Sigmoid colon (tissue), 4 donors: ENCODE results near the gene ROPN1B.
"Not testable (repeated sequence)": the region's sequence is repeated elsewhere in the genome, so short reads cannot be mapped to it uniquely, and the experiment has no call there.

ENCODE experiments used
- EP300 ChIP-seq, 4 donors: sonication (generic); formaldehyde crosslinking; IDR thresholded peaks; one replicate each; pipeline ENCODE4 v1.6.1; 2017; ENCODE audit warnings: antibody characterized with exemption in 4 of 4
- POLR2AphosphoS5 ChIP-seq, 4 donors: sonication (generic); formaldehyde crosslinking; IDR thresholded peaks; one replicate each; pipeline ENCODE4 v1.6.1; 2017; ENCODE audit warnings: antibody characterized with exemption in 4 of 4
- TF ChIP-seq, protein P1 (sequence below), 4 experiments: fragments of 450-650 bp in 3 of 4; fragments of 200-600 bp in 1 of 4; IDR thresholded peaks; one replicate each; pipeline ENCODE4 v1.5.1; 2016 to 2019; ENCODE audit warnings: antibody characterized with exemption in 4 of 4, mild to moderate bottlenecking in 3 of 4, moderate library complexity in 2 of 4

DNA sequence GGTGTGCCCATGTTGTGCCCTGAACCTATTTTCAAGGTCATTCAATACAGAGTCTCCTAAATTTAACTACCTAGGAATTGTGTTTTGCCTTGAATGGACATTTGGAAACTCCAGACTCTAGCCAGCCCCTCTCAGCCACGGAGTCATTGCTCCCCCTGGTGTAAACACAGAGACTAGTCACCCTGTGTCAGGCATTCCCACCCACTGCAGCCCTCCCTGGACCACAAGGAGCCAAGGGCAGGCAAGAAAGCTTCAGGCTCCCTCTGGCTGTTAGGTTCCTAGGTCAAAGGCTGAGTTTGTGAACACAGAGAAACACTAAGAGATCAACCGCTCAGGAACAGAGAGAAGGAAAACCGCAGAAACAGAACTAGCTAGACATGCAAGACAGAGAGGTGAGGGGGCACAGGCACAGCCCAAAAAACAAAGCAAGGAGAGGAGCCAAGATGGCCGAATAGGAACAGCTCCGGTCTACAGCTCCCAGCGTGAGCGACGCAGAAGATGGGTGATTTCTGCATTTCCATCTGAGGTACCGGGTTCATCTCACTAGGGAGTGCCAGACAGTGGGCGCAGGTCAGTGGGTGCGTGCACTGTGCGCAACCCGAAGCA, 32.7 kb upstream of the ROPN1B start:
- TF ChIP-seq, protein P1, sequence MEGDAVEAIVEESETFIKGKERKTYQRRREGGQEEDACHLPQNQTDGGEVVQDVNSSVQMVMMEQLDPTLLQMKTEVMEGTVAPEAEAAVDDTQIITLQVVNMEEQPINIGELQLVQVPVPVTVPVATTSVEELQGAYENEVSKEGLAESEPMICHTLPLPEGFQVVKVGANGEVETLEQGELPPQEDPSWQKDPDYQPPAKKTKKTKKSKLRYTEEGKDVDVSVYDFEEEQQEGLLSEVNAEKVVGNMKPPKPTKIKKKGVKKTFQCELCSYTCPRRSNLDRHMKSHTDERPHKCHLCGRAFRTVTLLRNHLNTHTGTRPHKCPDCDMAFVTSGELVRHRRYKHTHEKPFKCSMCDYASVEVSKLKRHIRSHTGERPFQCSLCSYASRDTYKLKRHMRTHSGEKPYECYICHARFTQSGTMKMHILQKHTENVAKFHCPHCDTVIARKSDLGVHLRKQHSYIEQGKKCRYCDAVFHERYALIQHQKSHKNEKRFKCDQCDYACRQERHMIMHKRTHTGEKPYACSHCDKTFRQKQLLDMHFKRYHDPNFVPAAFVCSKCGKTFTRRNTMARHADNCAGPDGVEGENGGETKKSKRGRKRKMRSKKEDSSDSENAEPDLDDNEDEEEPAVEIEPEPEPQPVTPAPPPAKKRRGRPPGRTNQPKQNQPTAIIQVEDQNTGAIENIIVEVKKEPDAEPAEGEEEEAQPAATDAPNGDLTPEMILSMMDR (IDR thresholded peaks at IDR 0.05), result peak; percentile 9 to 33 (median 19)
- TF ChIP-seq EP300, POLR2AphosphoS5 (IDR thresholded peaks at IDR 0.05): not testable (repeated sequence)
